Measurements from ENCODE around the gene FIG4. TPM values are rescaled to one million over a fixed set of nuclear protein-coding genes. Genes with fewer than 3 reads are reported as not detected.

Gene FIG4
- total and polyA plus RNA-seq, 2 of the 4 experiments (the other 2 are of a cell fraction), result 12.1 to 15.4 TPM

GRCh38 chr6:109874086-109874485 is 183.0 kb downstream of the FIG4 start:
- POLR2A ChIA-PET (ENCODE audit: unreplicated experiment), result no interaction called here

More at GRCh38 chr6:109874086-109874485, 183.0 kb downstream of the FIG4 start:
- no peak overlapping the region for H3K27ac ChIP-seq (ENCODE audit: insufficient read depth, low read length)
- no peak overlapping the region for H3K56ac ChIP-seq (ENCODE audit: extremely low read depth, insufficient read depth, low read length)
- H3K4me3 ChIP-seq (ENCODE audit: insufficient read depth, low read depth, low read length), result no peak overlapping the region
- 56% methylated on average over 3 of the region's 4 CpGs; no CpG with 5 or more reads in 1 of the 2 experiments for WGBS, 2 experiments (ENCODE audit: extremely low coverage in 2 of 2, insufficient read length in 1 of 2)
- no peaks in the 10 kb centered on the region for H3K9me1 ChIP-seq (ENCODE audit: insufficient read depth, low read length)
- intact Hi-C loops (cut with micrococcal nuclease) (no loop called here), dilution Hi-C loops (cut with HindIII; ENCODE audit: low sequenced_read_pairs, unreplicated experiment) (no loop called here), in situ Hi-C loops (cut with MboI; ENCODE audit: low sequenced_read_pairs) (no loop called here)
- no peak overlapping the region for H4K91ac ChIP-seq (ENCODE audit: insufficient read depth, low read depth, low read length)
- H3K79me1 ChIP-seq (ENCODE audit: low read depth in 1 of 2, low read length in 2 of 2), result no peaks in the 10 kb centered on the region
- H3K4me2 ChIP-seq (ENCODE audit: low read depth, low read length), result no peak overlapping the region
- no TSS peak for BruUV-seq (replicated peaks)
- no peak overlapping the region for H3K14ac ChIP-seq (replicated peaks; ENCODE audit: low read depth, low read length)
- H2AK5ac ChIP-seq (ENCODE audit: low read depth, low read length), result no peak overlapping the region
- H3K4me1 ChIP-seq (ENCODE audit: control insufficient read depth, insufficient read depth, low read length), result no peaks in the 10 kb centered on the region
- no peak for TF ChIP-seq MAZ (IDR thresholded peaks at IDR 0.05; ENCODE audit: borderline replicate concordance, low read depth, low read length)
- no peak for TF ChIP-seq FOS (IDR thresholded peaks at IDR 0.05; ENCODE audit: low read depth, low read length)
- no peak for TF ChIP-seq POLR2A (IDR thresholded peaks at IDR 0.05; ENCODE audit: low read depth, low read length)
- no peak for TF ChIP-seq NFE2L2 (IDR thresholded peaks at IDR 0.05; ENCODE audit: low read depth, low read length)
- TF ChIP-seq CTCF (conservative IDR thresholded peaks at IDR 0.05; ENCODE audit: low read depth, low read length), result no peak
- TF ChIP-seq CHD1 (IDR thresholded peaks at IDR 0.05; ENCODE audit: low read depth, low read length), result no peak
- ATAC-seq (ENCODE audit: low read depth) (no peak), DNase-seq (no peak)
- no peak overlapping the region for H2BK120ac ChIP-seq (ENCODE audit: low read depth, low read length)
- no peak overlapping the region for H4K5ac ChIP-seq (ENCODE audit: low read depth, low read length)
- CTCF ChIA-PET, result no interaction called here
- no peak overlapping the region for H4K8ac ChIP-seq (ENCODE audit: low read depth in 2 of 2, low read length in 2 of 2)
- H3K27me3 ChIP-seq (ENCODE audit: control insufficient read depth, insufficient read depth, low read length), result peaks cover 9% of the 10 kb centered on the region
- no peaks in the 10 kb centered on the region for H4K20me1 ChIP-seq (ENCODE audit: insufficient read depth, low read length)
- no peaks in the 10 kb centered on the region for H3K36me3 ChIP-seq (ENCODE audit: control insufficient read depth, insufficient read depth, low read length)
- H3K9me3 ChIP-seq (ENCODE audit: control insufficient read depth, insufficient read depth, low read length), result no peaks in the 10 kb centered on the region
- H3K23ac ChIP-seq (ENCODE audit: low read depth, low read length), result no peak overlapping the region
- no peak overlapping the region for H2BK5ac ChIP-seq (ENCODE audit: low read depth, low read length, poor library complexity, severe bottlenecking)
- H2AFZ ChIP-seq (replicated peaks; ENCODE audit: low read length, poor library complexity), result no peak overlapping the region
- no peak overlapping the region for H3K18ac ChIP-seq (ENCODE audit: low read depth, low read length)
- no peak overlapping the region for H3K4ac ChIP-seq (ENCODE audit: low read depth, low read length)
- no peak overlapping the region for H2AK9ac ChIP-seq (replicated peaks; ENCODE audit: low read depth, low read length, poor library complexity)
- H2BK15ac ChIP-seq (ENCODE audit: low read depth, low read length), result no peak overlapping the region
- no peak overlapping the region for H2BK20ac ChIP-seq (ENCODE audit: low read depth, low read length)
- no peak overlapping the region for H3K9ac ChIP-seq (ENCODE audit: low read depth, low read length)
